K562 (cell line): ENCODE data around the gene LHFPL5. TPM values are rescaled to one million over a fixed set of nuclear protein-coding genes. Genes with fewer than 3 reads are reported as not detected.

Source experiments
- ATAC-seq: fragments of 200-7000 bp; cut with Tn5 transposase; 3 replicates; pipeline ENCODE4 v1.9.1; 2020; ENCODE audit warnings: moderate library complexity
- BruUV-seq: library from RNA; stranded (reverse); fragments of 400-500 nt; replicated peaks from 2 replicates; lab custom pipeline; 2021; lab: Mats Ljungman, UMichigan
- CTCF ChIA-PET: fragments of 300-600 bp; formaldehyde crosslinking; extraction: SDS; loops from one replicate; lab custom pipeline; 2021; ENCODE audit warnings: low intra/inter-chr PET ratio; lab: Yijun Ruan, JAX
- POLR2A ChIA-PET: fragments of 300-600, 350-650 bp; sonication (Branson Sonifier 250); formaldehyde crosslinking; extraction: SDS; loops from one replicate; lab custom pipeline; 2021; ENCODE audit warnings: antibody characterized with exemption, inconsistent platforms; lab: Yijun Ruan, JAX
- DNase-seq, 4 experiments: peaks; one replicate each; pipeline versions ENCODE4 v3.0.0 to v3.0.0-alpha.2; 2011 to 2018; ENCODE audit warnings: low spot score in 3 of 4, mixed read lengths in 3 of 4; ENCODE audit errors: extremely low read depth in 1 of 4
- FAIRE-seq: peaks from 2 replicates; lab custom pipeline; 2011; peaks lifted over from hg19 to GRCh38; lab: Jason Lieb, UNC
- H2AFZ ChIP-seq: 2 replicates; pipeline ENCODE4 v1.6.0; 2011; ENCODE audit warnings: low read depth, low read length, control low read depth, inconsistent platforms
- H3K27ac ChIP-seq: fragments of 200-600 bp; 3 replicates; pipeline ENCODE4 v1.8.0; 2011; ENCODE audit warnings: low read depth, mild to moderate bottlenecking, control low read depth, inconsistent platforms, low read length, moderate library complexity, mixed read lengths; ENCODE audit errors: extremely low read depth
- H3K27me3 ChIP-seq, 2 experiments: fragments of 300-600 bp in 1 of 2; 2 replicates in 1 of 2; 3 replicates in 1 of 2; pipeline versions ENCODE4 v1.6.0 to v1.8.0; 2011; ENCODE audit warnings: inconsistent platforms in 2 of 2, low read length in 2 of 2, mild to moderate bottlenecking in 1 of 2, mixed read lengths in 1 of 2, moderate library complexity in 1 of 2; ENCODE audit not compliant: control insufficient read depth in 2 of 2, insufficient read depth in 2 of 2
- H3K36me3 ChIP-seq: fragments of 300-600 bp; 3 replicates; pipeline ENCODE4 v1.8.0; 2011; ENCODE audit warnings: mild to moderate bottlenecking, low read length, inconsistent platforms; ENCODE audit not compliant: control insufficient read depth, insufficient read depth
- H3K4me1 ChIP-seq, 2 experiments: fragments of 200-600 bp in 1 of 2; replicated peaks in 1 of 2; 2 replicates in 1 of 2; 3 replicates in 1 of 2; pipeline versions ENCODE4 v1.5.1 to v1.8.0; 2011; ENCODE audit warnings: inconsistent platforms in 2 of 2, low read length in 2 of 2, mild to moderate bottlenecking in 1 of 2, mixed read lengths in 1 of 2, moderate library complexity in 1 of 2; ENCODE audit not compliant: control insufficient read depth in 2 of 2, insufficient read depth in 2 of 2
- H3K4me2 ChIP-seq: 2 replicates; pipeline ENCODE4 v1.6.1; 2011; ENCODE audit warnings: low read length, control low read depth, inconsistent platforms, mixed read lengths; ENCODE audit not compliant: insufficient read depth
- H3K4me3 ChIP-seq: fragments of 200-600 bp; sonication (generic), shearing (Covaris generic); 2 replicates; pipeline ENCODE4 v1.5.1; 2016; ENCODE audit warnings: control low read depth, inconsistent platforms
- H3K79me2 ChIP-seq: fragments of 200-600 bp; 3 replicates; pipeline ENCODE4 v1.8.0; 2011; ENCODE audit warnings: low read length, inconsistent platforms; ENCODE audit not compliant: control insufficient read depth, insufficient read depth
- H3K9ac ChIP-seq, 2 experiments: 2 replicates each; pipeline versions ENCODE4 v1.6.0 to v1.6.1; 2011; ENCODE audit warnings: low read depth in 2 of 2, low read length in 2 of 2, control low read depth in 1 of 2, inconsistent platforms in 1 of 2, mild to moderate bottlenecking in 1 of 2, mixed read lengths in 1 of 2; ENCODE audit not compliant: insufficient read depth in 1 of 2
- H3K9me1 ChIP-seq: one replicate; pipeline ENCODE4 v1.6.0; 2011; ENCODE audit warnings: inconsistent platforms, mild to moderate bottlenecking, low read length, moderate library complexity; ENCODE audit not compliant: control insufficient read depth, insufficient read depth
- H3K9me3 ChIP-seq: replicated peaks from 2 replicates; pipeline ENCODE4 v1.5.1; 2011; ENCODE audit warnings: low read depth, low read length, inconsistent platforms; ENCODE audit not compliant: control insufficient read depth, insufficient read depth
- H4K20me1 ChIP-seq: replicated peaks from 2 replicates; pipeline ENCODE4 v1.6.1; 2011; ENCODE audit warnings: low read length, inconsistent platforms, mixed read lengths; ENCODE audit not compliant: control insufficient read depth, insufficient read depth
- FOXJ3 ChIP-seq: sonication (generic); formaldehyde crosslinking; IDR thresholded peaks from 2 replicates; pipeline ENCODE4 v1.4.0; 2020; ENCODE audit warnings: mild to moderate bottlenecking, missing genetic modification reagents
- HNRNPH1 ChIP-seq: fragments of 200-400 bp; formaldehyde crosslinking; optimal IDR thresholded peaks from 2 replicates; pipeline ENCODE3; 2017; ENCODE audit warnings: low read depth, mild to moderate bottlenecking, low read length, moderate library complexity
- LEF1 ChIP-seq: fragments of 450-650 bp; IDR thresholded peaks from 2 replicates; pipeline ENCODE4 v1.6.1; 2016; ENCODE audit warnings: mild to moderate bottlenecking
- NCOA4 ChIP-seq: fragments of 450-650 bp; IDR thresholded peaks from 2 replicates; pipeline ENCODE4 v1.6.1; 2018; ENCODE audit warnings: mild to moderate bottlenecking; ENCODE audit not compliant: partially characterized antibody
- PRDM10 ChIP-seq: fragments of 450-650 bp; IDR thresholded peaks from 2 replicates; pipeline ENCODE4 v1.6.1; 2018; ENCODE audit not compliant: partially characterized antibody
- SP1 ChIP-seq: sonication (generic); formaldehyde crosslinking; IDR thresholded peaks from 2 replicates; pipeline ENCODE4 v1.8.1; 2022; ENCODE audit warnings: mild to moderate bottlenecking, missing genetic modification reagents
- TCFL5 ChIP-seq: fragments of 250-450 bp; sonication (Bioruptor Pico); conservative IDR thresholded peaks from 2 replicates; pipeline ENCODE4 v1.6.1; 2021; ENCODE audit warnings: mild to moderate bottlenecking, moderate library complexity, matching md5 sums
- ZNF316 ChIP-seq: fragments of 450-650 bp; IDR thresholded peaks from 2 replicates; pipeline ENCODE4 v1.6.1; 2016
- WGBS: fragments of 100-300 bp; shearing (Covaris generic); methylation state at CpG from one replicate; pipeline ENCODE4 v1.1.6; 2016; ENCODE audit warnings: low coverage, mixed read lengths; ENCODE audit not compliant: insufficient coverage; ENCODE audit errors: missing lambda C conversion rate; 5-methylcytosine and 5-hydroxymethylcytosine counted together
- in situ Hi-C: fragments of 300-500 bp; cut with MboI; formaldehyde crosslinking; loops from 4 replicates; pipeline ENCODE4 v1.15.0; 2018; ENCODE audit warnings: inconsistent platforms, mixed read lengths
- intact Hi-C: fragments of 100-400 bp; cut with micrococcal nuclease; formaldehyde crosslinking; loops from 2 replicates; pipeline ENCODE4 v1.14.2; 2022
- polyA plus RNA-seq, 8 experiments: library from polyadenylated mRNA; depleted of rRNA in 4 of 8; stranded (reverse) in 5 of 8; unstranded in 3 of 8; fragments of >200 nt; fragmentation: Nextera tagmentation in 2 of 8; fragmentation: Illumina TruSeq in 1 of 8; extraction: Ambion mirVana in 2 of 8; extraction: Trizol in 1 of 8; gene quantifications; 2 replicates each; pipeline versions ENCODE4 v1.2.1 to v1.2.3, GENCODE V29; 2011 to 2014; ENCODE audit warnings: inconsistent platforms in 1 of 8, missing spikeins in 1 of 8
- total RNA-seq, 7 experiments: library from RNA; depleted of rRNA in 6 of 7; stranded (reverse); fragments of >200 nt in 6 of 7; fragmentation: Illumina TruSeq in 2 of 7; extraction: Trizol in 2 of 7; gene quantifications; 2 replicates each; pipeline versions ENCODE4 v1.2.1 to v1.2.3, GENCODE V29; 2011 to 2021; ENCODE audit warnings: low replicate concordance in 1 of 7
- TF ChIP-seq, protein P1 (sequence below): IDR thresholded peaks from 2 replicates; pipeline ENCODE4 v1.6.1; 2012; ENCODE audit warnings: low read depth, low read length, improper control_type of control experiment, borderline replicate concordance

Gene LHFPL5
- total and polyA plus RNA-seq, 9 of the 15 experiments (the other 6 are each of a cell fraction or from before 2014, with no cell fraction given), result not detected

DNA sequence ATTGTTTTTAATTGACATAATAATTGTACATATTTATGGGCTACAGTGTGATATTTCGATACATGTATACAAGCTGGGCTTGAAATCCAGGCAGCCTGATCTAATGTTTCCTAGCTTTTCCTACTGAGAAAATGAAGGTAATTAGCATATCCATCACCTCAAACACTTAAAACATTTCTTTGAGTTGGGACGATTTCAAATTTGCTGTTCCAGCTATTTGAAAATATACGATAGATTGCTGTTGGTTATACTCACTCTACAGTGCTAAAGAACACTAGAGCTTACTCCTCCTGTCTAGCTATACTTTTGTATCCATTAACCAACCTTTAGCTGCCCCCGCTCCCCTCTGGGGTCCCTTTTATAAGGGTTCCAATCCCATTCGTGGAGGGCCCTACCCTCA, 4.7 kb downstream of the LHFPL5 start:
- WGBS, result 3% methylated on average over 5 of the region's 5 CpGs
- Histone ChIP-seq H3K4me3 (no peak overlapping the region), H3K27me3 (peaks cover 25 to 53% of the 10 kb centered on the region in 2 experiments), H3K9ac (no peak overlapping the region), H4K20me1 (0 out of 2 replicates have a peak, but pooled peaks cover 6% of the 10 kb centered on the region), H3K79me2 (no peaks in the 10 kb centered on the region), H3K36me3 (no peaks in the 10 kb centered on the region), H3K27ac (no peak overlapping the region), H3K4me1 (peaks cover 2 to 14% of the 10 kb centered on the region in 2 experiments), H3K9me3 (no peaks in the 10 kb centered on the region), H2AFZ (no peak overlapping the region), H3K4me2 (no peak overlapping the region), H3K9me1 (peaks cover under 1% of the 10 kb centered on the region)
- ChIA-PET POLR2A (interaction anchor here (0.6 to 1.3 kb wide), 5 partner anchors 9 to 499 kb away, joined by 3 to 4 read pairs (median 3); no protein-coding TSS in a partner anchor), CTCF (no interaction called here)
- ATAC-seq, result no peak
- in situ Hi-C loops (no loop called here), intact Hi-C loops (no loop called here)
- no TSS peak for BruUV-seq
- TF ChIP-seq TCFL5 (CRISPR knock-in tag) (no peak), SP1 (CRISPR knock-in tag) (no peak), HNRNPH1 (no peak), NCOA4 (no peak), ZNF316 (no peak), FOXJ3 (no peak), PRDM10 (no peak), LEF1 (no peak)
- TF ChIP-seq, protein P1, sequence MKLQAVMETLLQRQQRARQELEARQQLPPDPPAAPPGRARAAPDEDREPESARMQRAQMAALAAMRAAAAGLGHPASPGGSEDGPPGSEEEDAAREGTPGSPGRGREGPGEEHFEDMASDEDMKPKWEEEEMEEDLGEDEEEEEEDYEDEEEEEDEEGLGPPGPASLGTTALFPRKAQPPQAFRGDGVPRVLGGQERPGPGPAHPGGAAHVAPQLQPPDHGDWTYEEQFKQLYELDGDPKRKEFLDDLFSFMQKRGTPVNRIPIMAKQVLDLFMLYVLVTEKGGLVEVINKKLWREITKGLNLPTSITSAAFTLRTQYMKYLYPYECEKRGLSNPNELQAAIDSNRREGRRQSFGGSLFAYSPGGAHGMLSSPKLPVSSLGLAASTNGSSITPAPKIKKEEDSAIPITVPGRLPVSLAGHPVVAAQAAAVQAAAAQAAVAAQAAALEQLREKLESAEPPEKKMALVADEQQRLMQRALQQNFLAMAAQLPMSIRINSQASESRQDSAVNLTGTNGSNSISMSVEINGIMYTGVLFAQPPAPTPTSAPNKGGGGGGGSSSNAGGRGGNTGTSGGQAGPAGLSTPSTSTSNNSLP, result no peak
- DNase-seq, result no peak
- no peak for FAIRE-seq
